ENCODE data around the gene PACS2. TPM values are rescaled to one million over a fixed set of nuclear protein-coding genes. Genes with fewer than 3 reads are reported as not detected.

Gene PACS2
- total RNA-seq, 1 experiment from 2014 or later = 55.2 TPM

- H3K27me3 ChIP-seq (ENCODE audit: control insufficient read depth, insufficient read depth, low read length) = no peaks in the 10 kb centered on the region
- no peaks in the 10 kb centered on the region for H3K4me1 ChIP-seq (ENCODE audit: control insufficient read depth, insufficient read depth, low read length)
- no peaks in the 10 kb centered on the region for H3K9me3 ChIP-seq (ENCODE audit: control insufficient read depth, insufficient read depth, low read depth, low read length)
- no TSS peak for BruUV-seq (replicated peaks)
- ATAC-seq (no peak), DNase-seq (ENCODE audit: low read depth, low spot score) (no peak)
- ChIA-PET POLR2A (no interaction called here), CTCF (no interaction called here)
- H3K27ac ChIP-seq (ENCODE audit: low read length) = no peak overlapping the region
- intact Hi-C loops (cut with micrococcal nuclease; ENCODE audit: unreplicated experiment) (no loop called here), in situ Hi-C loops (cut with HindIII; ENCODE audit: low pct_unique_long_range_greater_than_20kb, low sequenced_read_pairs) (no loop called here)
- H3K36me3 ChIP-seq (ENCODE audit: control insufficient read depth, insufficient read depth, low read length) = no peaks in the 10 kb centered on the region
- TF ChIP-seq SIN3A (IDR thresholded peaks at IDR 0.05; ENCODE audit: borderline replicate concordance, insufficient read depth, low read depth, low read length) (no peak), CTCF (IDR thresholded peaks at IDR 0.05) (no peak), TCF7L2 (IDR thresholded peaks at IDR 0.05; ENCODE audit: low read depth, low read length) (no peak), POLR2AphosphoS5 (IDR thresholded peaks at IDR 0.05; ENCODE audit: low read depth, low read length) (no peak)
- no peak overlapping the region for H3K4me3 ChIP-seq (ENCODE audit: low read depth in 2 of 2, low read length in 2 of 2)
These were observed 10.8 kb downstream of the PACS2 start for GRCh38 chr14:105325303-105325702.

GRCh38 chr14:105325716-105326567 lies 11.4 kb downstream of the PACS2 start:
- DNase-seq (ENCODE audit: low read depth, low spot score) = no peak
- intact Hi-C loops (cut with micrococcal nuclease; ENCODE audit: unreplicated experiment) (no loop called here), in situ Hi-C loops (cut with HindIII; ENCODE audit: low pct_unique_long_range_greater_than_20kb, low sequenced_read_pairs) (no loop called here)
- Histone ChIP-seq H3K4me1 (ENCODE audit: control insufficient read depth, insufficient read depth, low read length) (no peaks in the 10 kb centered on the region), H3K4me3 (ENCODE audit: low read depth in 2 of 2, low read length in 2 of 2) (no peak overlapping the region), H3K27me3 (ENCODE audit: control insufficient read depth, insufficient read depth, low read length) (no peaks in the 10 kb centered on the region), H3K27ac (ENCODE audit: low read length) (no peak overlapping the region), H3K36me3 (ENCODE audit: control insufficient read depth, insufficient read depth, low read length) (no peaks in the 10 kb centered on the region), H3K9me3 (ENCODE audit: control insufficient read depth, insufficient read depth, low read depth, low read length) (no peaks in the 10 kb centered on the region)
- ATAC-seq = no peak
- BruUV-seq (replicated peaks) = no TSS peak
- ChIA-PET CTCF (no interaction called here), POLR2A (no interaction called here)
- no peak for TF ChIP-seq TCF7L2 (IDR thresholded peaks at IDR 0.05; ENCODE audit: low read depth, low read length)
- TF ChIP-seq POLR2AphosphoS5 (IDR thresholded peaks at IDR 0.05; ENCODE audit: low read depth, low read length) = no peak
- no peak for TF ChIP-seq SIN3A (IDR thresholded peaks at IDR 0.05; ENCODE audit: borderline replicate concordance, insufficient read depth, low read depth, low read length)
- TF ChIP-seq CTCF (IDR thresholded peaks at IDR 0.05) = no peak
- TF ChIP-seq REST (IDR thresholded peaks at IDR 0.05; ENCODE audit: insufficient read depth in 1 of 2, low read depth in 2 of 2, low read length in 1 of 2) = no peak
